PC-9 (cell line): ENCODE data around the gene DDOST. TPM values are rescaled to one million over a fixed set of nuclear protein-coding genes. Genes with fewer than 3 reads are reported as not detected.
"Not testable (repeated sequence)": the region's sequence is repeated elsewhere in the genome, so short reads cannot be mapped to it uniquely, and the experiment has no call there.

Experiments used
- BruUV-seq: library from RNA; stranded (reverse); fragments of 400-500 nt; replicated peaks from 2 replicates; lab custom pipeline; 2021; lab: Mats Ljungman, UMichigan
- CTCF ChIA-PET: fragments of 300-600 bp; sonication (Branson Sonifier 250); formaldehyde crosslinking; loops from one replicate; lab custom pipeline; 2022; ENCODE audit warnings: antibody characterized with exemption; lab: Charles Lee
- POLR2A ChIA-PET: fragments of 300-600 bp; sonication (Branson Sonifier 250); formaldehyde crosslinking; loops from one replicate; lab custom pipeline; 2022; ENCODE audit warnings: antibody characterized with exemption; ENCODE audit not compliant: unreplicated experiment; lab: Charles Lee
- DNase-seq, 2 experiments: peaks; one replicate each; pipeline versions ENCODE4 v3.0.0 to v3.0.0-alpha.2; 2015 to 2022; ENCODE audit warnings: mixed read lengths in 1 of 2
- H2AFZ ChIP-seq: fragments of 200-600 bp; sonication (generic); 2 replicates; pipeline ENCODE4 v1.8.1; 2017; ENCODE audit warnings: antibody characterized with exemption
- H3F3A ChIP-seq: fragments of 200-600 bp; sonication (generic); 2 replicates; pipeline ENCODE4 v1.8.1; 2017; ENCODE audit warnings: antibody characterized with exemption, mild to moderate bottlenecking, low read depth; ENCODE audit not compliant: insufficient read depth
- H3K27ac ChIP-seq: fragments of 200-600 bp; sonication (generic); 2 replicates; pipeline ENCODE4 v1.6.1; 2016; ENCODE audit warnings: mixed run types
- H3K27me3 ChIP-seq: fragments of 200-600 bp; sonication (generic); 2 replicates; pipeline ENCODE4 v1.6.1; 2016; ENCODE audit warnings: low read depth, mixed run types; ENCODE audit not compliant: insufficient read depth
- H3K36me3 ChIP-seq: fragments of 200-600 bp; sonication (generic); 2 replicates; pipeline ENCODE4 v1.6.1; 2016; ENCODE audit warnings: low read depth, mixed run types
- H3K4me1 ChIP-seq: fragments of 200-600 bp; sonication (generic); replicated peaks from 2 replicates; pipeline ENCODE4 v1.6.1; 2016; ENCODE audit warnings: mixed run types; ENCODE audit not compliant: insufficient read depth
- H3K4me2 ChIP-seq: fragments of 200-600 bp; sonication (generic); 2 replicates; pipeline ENCODE4 v1.6.1; 2017; ENCODE audit warnings: mixed run types
- H3K4me3 ChIP-seq: fragments of 200-600 bp; sonication (generic); 2 replicates; pipeline ENCODE4 v1.6.1; 2016; ENCODE audit warnings: mixed run types
- H3K79me2 ChIP-seq: fragments of 200-600 bp; sonication (generic); 2 replicates; pipeline ENCODE4 v1.6.1; 2017; ENCODE audit warnings: low read depth, mixed run types
- H3K9me2 ChIP-seq: fragments of 200-600 bp; sonication (generic); 2 replicates; pipeline ENCODE4 v1.8.1; 2017; ENCODE audit warnings: mild to moderate bottlenecking; ENCODE audit not compliant: insufficient read depth
- H3K9me3 ChIP-seq: fragments of 200-600 bp; sonication (generic); 2 replicates; pipeline ENCODE4 v1.8.1; 2016; ENCODE audit warnings: low read depth; ENCODE audit not compliant: insufficient read depth
- H4K20me1 ChIP-seq: fragments of 200-600 bp; sonication (generic); 2 replicates; pipeline ENCODE4 v1.8.1; 2017; ENCODE audit not compliant: insufficient read depth
- EZH2 ChIP-seq: fragments of 200-600 bp; sonication (generic); IDR thresholded peaks from 2 replicates; pipeline ENCODE4 v1.8.0; 2017; ENCODE audit warnings: antibody characterized with exemption, low read depth
- intact Hi-C: fragments of 100-400 bp; cut with micrococcal nuclease; formaldehyde crosslinking; loops from one replicate; pipeline ENCODE4 v1.10.0; 2022; ENCODE audit not compliant: unreplicated experiment
- total RNA-seq: library from RNA; stranded (reverse); gene quantifications from 2 replicates; pipeline ENCODE4 v1.2.3, GENCODE V29; 2021
- TF ChIP-seq, protein P1 (sequence below): fragments of 200-600 bp; sonication (generic); conservative IDR thresholded peaks from 2 replicates; pipeline ENCODE4 v1.6.1; 2017; ENCODE audit warnings: mixed run types, antibody characterized with exemption, mild to moderate bottlenecking, moderate library complexity

Gene DDOST
- total RNA-seq, 1 experiment from 2014 or later: 251 TPM

DNA sequence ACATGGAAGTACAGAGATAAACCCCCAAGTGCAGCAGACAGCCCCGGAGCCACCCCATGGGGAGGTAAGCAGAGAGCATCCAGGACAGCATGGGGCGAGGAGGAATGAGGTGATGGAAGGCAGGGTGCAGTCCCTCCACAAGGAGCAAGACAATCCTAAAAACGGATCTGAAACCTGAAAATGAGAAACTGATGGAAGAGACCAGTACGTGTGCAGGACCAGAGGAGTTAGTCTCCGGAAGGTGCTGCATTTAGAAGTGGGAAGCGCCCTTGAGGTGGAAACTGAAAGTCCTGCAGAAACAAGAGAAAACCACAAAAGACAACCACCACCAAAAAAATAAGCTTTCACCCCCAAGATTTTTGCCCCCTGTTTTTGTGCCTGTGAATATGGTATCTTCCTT lies 17.4 kb upstream of the DDOST start:
- H3F3A ChIP-seq: no peaks in the 10 kb centered on the region
- H3K4me2 ChIP-seq: no peak overlapping the region
- H3K27ac ChIP-seq: no peak overlapping the region
- DNase-seq: no peak
- TF ChIP-seq, protein P1, sequence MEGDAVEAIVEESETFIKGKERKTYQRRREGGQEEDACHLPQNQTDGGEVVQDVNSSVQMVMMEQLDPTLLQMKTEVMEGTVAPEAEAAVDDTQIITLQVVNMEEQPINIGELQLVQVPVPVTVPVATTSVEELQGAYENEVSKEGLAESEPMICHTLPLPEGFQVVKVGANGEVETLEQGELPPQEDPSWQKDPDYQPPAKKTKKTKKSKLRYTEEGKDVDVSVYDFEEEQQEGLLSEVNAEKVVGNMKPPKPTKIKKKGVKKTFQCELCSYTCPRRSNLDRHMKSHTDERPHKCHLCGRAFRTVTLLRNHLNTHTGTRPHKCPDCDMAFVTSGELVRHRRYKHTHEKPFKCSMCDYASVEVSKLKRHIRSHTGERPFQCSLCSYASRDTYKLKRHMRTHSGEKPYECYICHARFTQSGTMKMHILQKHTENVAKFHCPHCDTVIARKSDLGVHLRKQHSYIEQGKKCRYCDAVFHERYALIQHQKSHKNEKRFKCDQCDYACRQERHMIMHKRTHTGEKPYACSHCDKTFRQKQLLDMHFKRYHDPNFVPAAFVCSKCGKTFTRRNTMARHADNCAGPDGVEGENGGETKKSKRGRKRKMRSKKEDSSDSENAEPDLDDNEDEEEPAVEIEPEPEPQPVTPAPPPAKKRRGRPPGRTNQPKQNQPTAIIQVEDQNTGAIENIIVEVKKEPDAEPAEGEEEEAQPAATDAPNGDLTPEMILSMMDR: no peak
- no peak for TF ChIP-seq EZH2
- no peaks in the 10 kb centered on the region for H3K27me3 ChIP-seq
- POLR2A ChIA-PET: no interaction called here
- H2AFZ ChIP-seq: no peak overlapping the region
- H3K9me3 ChIP-seq: no peaks in the 10 kb centered on the region
- no peaks in the 10 kb centered on the region for H3K79me2 ChIP-seq
- no peak overlapping the region for H3K4me3 ChIP-seq
- no peaks in the 10 kb centered on the region for H3K4me1 ChIP-seq
- CTCF ChIA-PET: no interaction called here
- intact Hi-C loops: no loop called here
- H3K9me2 ChIP-seq: no peaks in the 10 kb centered on the region
- no peaks in the 10 kb centered on the region for H4K20me1 ChIP-seq
- no peaks in the 10 kb centered on the region for H3K36me3 ChIP-seq
- BruUV-seq: no TSS peak

DNA sequence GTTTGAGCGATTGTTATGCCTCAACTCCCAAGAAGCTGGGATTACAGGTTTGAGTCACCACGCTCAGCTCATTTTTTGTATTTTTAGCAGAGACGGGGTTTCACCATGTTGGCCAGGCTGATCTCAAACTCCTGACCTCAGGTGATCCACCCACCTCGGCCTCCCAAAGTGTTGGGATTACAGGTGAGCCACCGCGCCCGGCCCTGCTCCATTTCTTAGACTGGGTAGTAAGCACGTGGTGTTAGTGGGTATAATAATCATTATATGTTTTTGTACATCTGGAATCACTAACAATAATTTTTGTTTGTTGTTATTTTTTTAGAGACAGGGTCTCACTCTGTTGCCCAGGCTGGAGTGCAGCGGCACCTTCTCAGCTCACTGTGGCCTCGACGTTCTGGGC lies 12.5 kb upstream of the DDOST start:
- BruUV-seq, H3K79me2 ChIP-seq, H4K20me1 ChIP-seq, H3K4me1 ChIP-seq, DNase-seq, H3K36me3 ChIP-seq, H3K27ac ChIP-seq, H3F3A ChIP-seq, H3K9me3 ChIP-seq, H3K4me3 ChIP-seq, H3K27me3 ChIP-seq, POLR2A ChIA-PET, CTCF ChIA-PET, intact Hi-C loops, H3K4me2 ChIP-seq, H3K9me2 ChIP-seq, H2AFZ ChIP-seq: not testable (repeated sequence)

DNA sequence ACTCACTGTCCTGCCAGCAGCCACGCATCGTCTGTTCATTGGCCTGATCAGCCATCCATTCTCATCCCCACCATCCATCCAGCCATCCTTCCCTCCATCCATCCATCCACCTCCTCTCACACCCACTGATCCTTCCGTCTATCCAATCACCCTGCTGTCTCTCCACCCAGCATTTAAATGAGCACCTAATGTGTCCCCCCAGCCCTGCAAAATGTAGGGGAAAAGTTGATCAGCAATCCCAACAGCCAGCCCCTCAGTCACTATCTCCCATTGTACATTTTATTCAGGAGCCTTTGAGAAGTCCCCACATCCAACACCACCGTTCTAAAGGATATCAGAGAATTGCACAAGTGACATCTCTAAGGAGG lies 11.1 kb upstream of the DDOST start:
- intact Hi-C loops: no loop called here
- CTCF ChIA-PET: no interaction called here
- Histone ChIP-seq H3K4me2 (no peak overlapping the region), H3K9me2 (no peaks in the 10 kb centered on the region), H3F3A (no peaks in the 10 kb centered on the region), H3K79me2 (no peaks in the 10 kb centered on the region), H3K36me3 (no peaks in the 10 kb centered on the region), H2AFZ (no peak overlapping the region), H3K27ac (no peak overlapping the region), H3K9me3 (no peaks in the 10 kb centered on the region), H3K27me3 (no peaks in the 10 kb centered on the region), H4K20me1 (no peaks in the 10 kb centered on the region), H3K4me1 (no peaks in the 10 kb centered on the region), H3K4me3 (no peak overlapping the region)
- no peak for DNase-seq
- BruUV-seq: no TSS peak
- TF ChIP-seq EZH2: no peak
- TF ChIP-seq, protein P1: no peak
- POLR2A ChIA-PET: no interaction called here

DNA sequence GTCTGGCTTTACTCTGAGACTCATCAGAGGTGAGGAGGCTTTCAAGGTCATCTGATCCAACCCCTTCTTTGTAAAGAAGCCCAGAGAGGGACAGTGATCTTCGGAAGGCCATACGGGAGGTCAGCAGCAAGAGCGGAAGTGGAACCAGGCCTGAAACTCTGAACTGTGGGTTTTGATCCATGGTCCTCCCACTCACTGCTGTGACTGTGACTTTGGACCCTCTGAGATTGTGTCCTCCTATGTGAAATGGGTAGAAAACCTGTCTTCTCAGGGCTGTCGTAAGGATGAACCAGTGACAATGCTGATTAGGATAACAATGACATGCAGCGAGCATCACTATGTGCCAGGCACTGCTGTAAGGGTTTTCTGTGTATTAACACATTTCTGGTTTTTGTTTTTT lies 9.8 kb upstream of the DDOST start:
- Histone ChIP-seq H3K9me3 (no peaks in the 10 kb centered on the region), H3K27me3 (no peaks in the 10 kb centered on the region), H3K4me1 (no peaks in the 10 kb centered on the region), H3F3A (no peaks in the 10 kb centered on the region), H3K9me2 (no peaks in the 10 kb centered on the region), H3K4me3 (no peak overlapping the region), H3K79me2 (no peaks in the 10 kb centered on the region), H3K27ac (no peak overlapping the region), H2AFZ (no peak overlapping the region), H3K36me3 (no peaks in the 10 kb centered on the region), H4K20me1 (no peaks in the 10 kb centered on the region), H3K4me2 (no peak overlapping the region)
- no peak for TF ChIP-seq EZH2
- TF ChIP-seq, protein P1: no peak
- intact Hi-C loops: no loop called here
- no TSS peak for BruUV-seq
- no peak for DNase-seq
- POLR2A ChIA-PET: no interaction called here
- CTCF ChIA-PET: no interaction called here
